Esophagus muscularis mucosa (tissue), 4 donors: ENCODE results near the gene SH2D2A. TPM values are rescaled to one million over a fixed set of nuclear protein-coding genes. Genes with fewer than 3 reads are reported as not detected.

ENCODE experiments used
- DNase-seq: peaks from one replicate; pipeline ENCODE4 v3.0.0-alpha.2; 2017; ENCODE audit errors: extremely low spot score
- H3K27ac ChIP-seq, 4 donors: fragments of 200-600 bp; sonication (generic); replicated peaks in 1 of 4; 1 replicate in 3 of 4; 2 replicates in 1 of 4; pipeline ENCODE4 v1.5.1; 2016 to 2019; ENCODE audit warnings: mild to moderate bottlenecking in 1 of 4
- H3K27me3 ChIP-seq, 4 donors: fragments of 200-600 bp; sonication (generic); one replicate each; pipeline versions ENCODE4 v1.5.1 to v1.6.0; 2016 to 2019
- H3K36me3 ChIP-seq, 4 donors: fragments of 200-600 bp; sonication (generic); one replicate each; pipeline ENCODE4 v1.5.1; 2016 to 2019
- H3K4me1 ChIP-seq, 4 donors: fragments of 200-600 bp; sonication (generic); one replicate each; pipeline ENCODE4 v1.5.1; 2016 to 2019
- H3K4me3 ChIP-seq, 4 donors: fragments of 200-600 bp; sonication (generic); 1 replicate in 2 of 4; 2 replicates in 2 of 4; pipeline ENCODE4 v1.5.1; 2016 to 2019; ENCODE audit warnings: mild to moderate bottlenecking in 4 of 4, moderate library complexity in 1 of 4
- H3K9me3 ChIP-seq, 4 donors: fragments of 200-600 bp; sonication (generic); 1 replicate in 3 of 4; 2 replicates in 1 of 4; pipeline ENCODE4 v1.5.1; 2016 to 2019
- EP300 ChIP-seq: sonication (generic); formaldehyde crosslinking; IDR thresholded peaks from one replicate; pipeline ENCODE4 v1.6.1; 2017; ENCODE audit warnings: antibody characterized with exemption
- POLR2A ChIP-seq: fragments of 450-650 bp; IDR thresholded peaks from one replicate; pipeline ENCODE4 v1.6.1; 2017; ENCODE audit warnings: antibody characterized with exemption, moderate library complexity, mild to moderate bottlenecking, low read depth
- POLR2AphosphoS5 ChIP-seq, 2 donors: sonication (generic); formaldehyde crosslinking; IDR thresholded peaks; one replicate each; pipeline ENCODE4 v1.6.1; 2017; ENCODE audit warnings: antibody characterized with exemption in 2 of 2
- WGBS: methylation state at CpG from one replicate; pipeline ENCODE4 v1.1.5; 2018; 5-methylcytosine and 5-hydroxymethylcytosine counted together
- intact Hi-C: fragments of 100-400 bp; cut with DNase I; formaldehyde crosslinking; loops from one replicate; pipeline ENCODE4 v1.15.1; 2023
- total RNA-seq, 4 donors: library from RNA; depleted of rRNA; stranded (reverse); fragments of >200 nt; gene quantifications; one replicate each; pipeline versions ENCODE4 v1.1.0 to v1.2.1, GENCODE V29; 2016
- TF ChIP-seq, protein P1 (sequence below), 3 experiments: fragments of 200-600 bp in 2 of 3; fragments of 450-650 bp in 1 of 3; sonication (generic) in 2 of 3; IDR thresholded peaks; one replicate each; pipeline ENCODE4 v1.5.1; 2017 to 2019; ENCODE audit warnings: antibody characterized with exemption in 3 of 3, mild to moderate bottlenecking in 2 of 3, moderate library complexity in 1 of 3

SH2D2A gene
- total RNA-seq, 4 donors from 2014 or later = 0.83 to 2.7 (median 0.84) TPM; not detected in 1

DNA sequence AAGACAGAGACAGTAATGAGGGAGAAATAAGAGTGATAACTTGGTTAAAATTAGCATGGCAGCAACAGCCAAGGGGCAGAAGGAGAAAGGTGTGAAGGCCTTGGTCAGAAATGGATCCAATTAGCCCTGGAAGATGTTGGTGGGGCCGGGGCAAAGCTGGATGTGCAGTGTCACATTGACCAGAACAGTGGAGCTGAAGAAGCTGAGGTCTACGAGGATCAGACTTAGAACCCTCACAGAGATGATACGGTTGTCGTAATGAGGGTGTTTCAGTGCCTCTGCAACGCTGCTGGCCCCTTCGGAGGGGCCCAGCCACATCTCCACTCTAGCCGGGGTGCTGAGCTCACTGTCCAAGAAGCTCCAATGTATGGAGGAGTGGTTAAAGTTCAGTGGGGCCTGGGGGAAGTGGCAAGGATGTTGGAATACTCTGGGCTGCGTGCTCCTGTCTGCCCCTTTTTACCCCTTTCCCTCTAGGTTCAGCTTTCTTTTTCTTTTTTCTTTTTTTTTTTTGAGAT is 14.2 kb downstream of the SH2D2A start:
- peaks cover 25 to 48% (median 44%) of the 10 kb centered on the region in 4 donors for H3K36me3 ChIP-seq
- H3K9me3 ChIP-seq = no peaks in the 10 kb centered on the region
- no peaks in the 10 kb centered on the region for H3K27me3 ChIP-seq
- no peak overlapping the region for H3K27ac ChIP-seq
- WGBS = 92% methylated on average over 8 of the region's 8 CpGs
- intact Hi-C loops = no loop called here
- no peak for DNase-seq
- H3K4me3 ChIP-seq = no peak overlapping the region
- peaks cover 29 to 40% (median 31%) of the 10 kb centered on the region in 4 donors for H3K4me1 ChIP-seq
- TF ChIP-seq, protein P1, sequence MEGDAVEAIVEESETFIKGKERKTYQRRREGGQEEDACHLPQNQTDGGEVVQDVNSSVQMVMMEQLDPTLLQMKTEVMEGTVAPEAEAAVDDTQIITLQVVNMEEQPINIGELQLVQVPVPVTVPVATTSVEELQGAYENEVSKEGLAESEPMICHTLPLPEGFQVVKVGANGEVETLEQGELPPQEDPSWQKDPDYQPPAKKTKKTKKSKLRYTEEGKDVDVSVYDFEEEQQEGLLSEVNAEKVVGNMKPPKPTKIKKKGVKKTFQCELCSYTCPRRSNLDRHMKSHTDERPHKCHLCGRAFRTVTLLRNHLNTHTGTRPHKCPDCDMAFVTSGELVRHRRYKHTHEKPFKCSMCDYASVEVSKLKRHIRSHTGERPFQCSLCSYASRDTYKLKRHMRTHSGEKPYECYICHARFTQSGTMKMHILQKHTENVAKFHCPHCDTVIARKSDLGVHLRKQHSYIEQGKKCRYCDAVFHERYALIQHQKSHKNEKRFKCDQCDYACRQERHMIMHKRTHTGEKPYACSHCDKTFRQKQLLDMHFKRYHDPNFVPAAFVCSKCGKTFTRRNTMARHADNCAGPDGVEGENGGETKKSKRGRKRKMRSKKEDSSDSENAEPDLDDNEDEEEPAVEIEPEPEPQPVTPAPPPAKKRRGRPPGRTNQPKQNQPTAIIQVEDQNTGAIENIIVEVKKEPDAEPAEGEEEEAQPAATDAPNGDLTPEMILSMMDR (IDR thresholded peaks at IDR 0.05) = no peak
- TF ChIP-seq EP300 (no peak), POLR2AphosphoS5 (IDR thresholded peaks at IDR 0.05) (no peak), POLR2A (no peak)

DNA sequence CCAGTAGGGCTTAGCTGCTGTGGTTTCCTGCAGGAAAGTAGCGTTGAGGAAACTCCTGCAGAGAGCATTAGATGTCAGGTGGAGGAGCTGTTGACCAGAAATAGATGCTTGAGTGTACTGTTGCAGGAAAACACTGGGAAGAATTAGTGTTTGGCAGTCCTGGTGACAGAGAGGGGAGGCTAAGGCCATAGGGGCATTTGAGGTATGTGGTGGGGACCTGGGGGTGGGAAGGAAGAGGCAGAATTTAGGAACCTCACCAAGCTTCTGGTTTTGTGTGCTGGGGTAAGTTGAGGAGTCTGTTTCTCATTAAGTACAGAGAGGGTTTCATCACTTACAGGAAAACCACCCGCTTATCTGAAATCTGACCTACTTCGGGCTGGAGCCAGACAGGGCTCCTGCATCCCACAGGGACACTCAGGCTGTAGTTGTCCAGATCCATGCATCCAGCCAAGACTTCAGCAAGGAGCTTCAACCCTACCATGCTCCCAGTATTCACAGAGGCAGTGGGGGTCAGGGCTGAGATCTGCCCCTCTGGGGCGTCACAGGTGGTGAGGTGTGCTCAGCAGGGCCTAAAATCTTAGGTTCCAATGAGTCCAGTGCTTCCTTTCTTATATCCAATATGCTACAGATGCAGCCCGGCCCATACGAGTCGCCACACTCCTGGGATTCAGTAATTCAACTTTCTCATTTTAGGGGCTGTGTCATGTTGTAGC is 15.1 kb downstream of the SH2D2A start:
- TF ChIP-seq POLR2A = no peak
- TF ChIP-seq EP300 = no peak
- TF ChIP-seq, protein P1 (IDR thresholded peaks at IDR 0.05) = no peak
- no peak for TF ChIP-seq POLR2AphosphoS5 (IDR thresholded peaks at IDR 0.05)
- no peak overlapping the region for H3K4me3 ChIP-seq
- no peak for DNase-seq
- no peak overlapping the region for H3K27ac ChIP-seq
- WGBS = 69% methylated on average over 7 of the region's 7 CpGs
- H3K4me1 ChIP-seq = peaks cover 21 to 37% (median 27%) of the 10 kb centered on the region in 4 donors
- no peaks in the 10 kb centered on the region for H3K9me3 ChIP-seq
- intact Hi-C loops = no loop called here
- H3K36me3 ChIP-seq = peaks cover 27 to 57% (median 53%) of the 10 kb centered on the region in 4 donors
- H3K27me3 ChIP-seq = no peaks in the 10 kb centered on the region

DNA sequence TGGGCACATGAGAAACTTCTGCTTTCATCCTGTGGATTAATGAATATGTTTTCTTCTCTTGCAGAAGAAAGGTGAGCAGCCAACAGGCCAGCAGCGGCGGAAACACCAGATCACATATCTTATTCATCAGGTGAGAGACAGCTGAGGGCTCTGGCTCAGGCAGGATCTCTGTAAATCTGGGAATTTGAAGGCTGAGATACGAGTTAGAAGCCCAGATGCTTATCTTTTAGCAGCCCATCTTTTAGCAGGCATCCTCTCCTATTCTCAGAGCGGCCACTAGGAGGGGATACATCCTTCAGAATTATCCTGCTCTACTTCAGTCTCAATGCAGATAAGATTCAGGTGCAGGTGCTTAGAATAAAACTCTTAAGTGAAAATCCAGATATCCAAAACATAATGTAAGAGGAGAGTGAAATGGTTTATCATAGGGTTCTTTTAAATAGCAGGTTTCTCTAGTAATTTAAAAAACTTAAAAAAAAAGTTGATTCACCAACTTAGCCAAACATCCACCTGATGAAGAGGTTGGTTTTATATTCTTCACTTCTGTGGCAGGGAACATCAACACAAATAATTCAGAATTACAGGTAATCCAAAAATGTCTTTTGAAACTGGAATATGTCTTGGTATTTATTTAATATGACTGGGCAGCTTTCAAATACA is 19.3 kb downstream of the SH2D2A start:
- H3K9me3 ChIP-seq = no peaks in the 10 kb centered on the region
- H3K27me3 ChIP-seq = no peaks in the 10 kb centered on the region
- no peak for TF ChIP-seq EP300
- TF ChIP-seq POLR2A = no peak
- TF ChIP-seq, protein P1 (IDR thresholded peaks at IDR 0.05) = peak; percentile 55 to 76 (median 62)
- no peak for TF ChIP-seq POLR2AphosphoS5 (IDR thresholded peaks at IDR 0.05)
- intact Hi-C loops = no loop called here
- DNase-seq = no peak
- peaks cover 62 to 97% (median 95%) of the 10 kb centered on the region in 4 donors for H3K36me3 ChIP-seq
- H3K4me3 ChIP-seq = no peak overlapping the region
- H3K27ac ChIP-seq = no peak overlapping the region
- 30% methylated on average over 4 of the region's 4 CpGs for WGBS
- peaks cover 0 to 12% (median 5%) of the 10 kb centered on the region in 4 donors for H3K4me1 ChIP-seq

DNA sequence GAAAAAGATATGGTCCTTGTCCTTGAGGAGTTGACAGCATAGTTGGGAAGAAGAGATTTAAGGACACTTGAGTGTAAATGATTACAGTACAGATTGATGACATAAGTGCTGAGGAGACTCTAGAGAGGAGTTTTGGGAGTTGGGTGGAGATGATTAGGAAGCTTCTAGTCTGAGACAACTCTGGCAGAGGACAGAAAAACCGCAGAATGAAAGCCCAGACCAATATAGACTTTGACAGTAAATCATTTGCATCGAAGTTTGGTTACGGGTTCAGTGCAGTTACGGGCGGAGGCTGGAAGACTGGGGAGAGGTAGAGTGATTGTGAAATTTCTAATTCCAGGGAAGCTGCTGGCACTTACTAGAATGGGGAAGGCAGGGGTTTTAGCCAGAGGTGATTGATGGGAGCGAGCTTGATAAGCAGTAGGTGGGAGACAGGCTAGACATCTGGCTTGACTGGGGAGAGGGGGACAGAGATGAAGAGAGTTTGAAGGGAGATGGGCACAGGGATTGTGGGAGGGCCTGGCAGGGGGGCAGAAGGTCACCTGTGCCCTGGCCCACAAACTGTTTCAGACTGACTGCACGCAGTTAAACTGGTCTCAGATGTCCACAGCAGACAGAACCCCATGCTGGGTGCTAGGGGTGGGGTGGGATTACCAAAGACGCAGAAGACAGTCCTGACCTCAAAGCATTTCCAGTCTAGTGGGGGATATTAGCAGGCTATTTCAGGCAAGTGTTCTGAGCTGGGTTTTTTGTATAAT is 20.1 kb downstream of the SH2D2A start:
- intact Hi-C loops = no loop called here
- Histone ChIP-seq H3K36me3 (peaks cover 70 to 100% (median 98%) of the 10 kb centered on the region in 4 donors), H3K4me1 (peaks cover 0 to 8% (median 3%) of the 10 kb centered on the region in 4 donors), H3K4me3 (no peak overlapping the region), H3K27ac (no peak overlapping the region), H3K27me3 (no peaks in the 10 kb centered on the region), H3K9me3 (no peaks in the 10 kb centered on the region)
- no peak for DNase-seq
- TF ChIP-seq EP300 (no peak), POLR2A (no peak), POLR2AphosphoS5 (IDR thresholded peaks at IDR 0.05) (no peak)
- TF ChIP-seq, protein P1 (IDR thresholded peaks at IDR 0.05) = no peak
- 87% methylated on average over 8 of the region's 8 CpGs for WGBS
